ENCODE data around the gene TXNDC8. TPM values are rescaled to one million over a fixed set of nuclear protein-coding genes. Genes with fewer than 3 reads are reported as not detected.
"Not testable (repeated sequence)": the region's sequence is repeated elsewhere in the genome, so short reads cannot be mapped to it uniquely, and the experiment has no call there.

TXNDC8 gene
- total RNA-seq, 1 experiment from 2014 or later, result not detected

- DNase-seq (ENCODE audit: low read depth), result no peak
Measured at GRCh38 chr9:110328763-110329162, 8.9 kb downstream of the TXNDC8 start.

GRCh38 chr9:110327716-110328115 lies 9.9 kb downstream of the TXNDC8 start:
- no peak for DNase-seq (ENCODE audit: low read depth)

GRCh38 chr9:110323818-110324217 lies 13.8 kb downstream of the TXNDC8 start:
- DNase-seq (ENCODE audit: low read depth), result no peak

GRCh38 chr9:110320651-110321445 lies 16.8 kb downstream of the TXNDC8 start:
- DNase-seq (ENCODE audit: low read depth), result no peak

GRCh38 chr9:110319781-110320492 lies 17.7 kb downstream of the TXNDC8 start:
- DNase-seq (ENCODE audit: low read depth), result no peak

- no peak for DNase-seq (ENCODE audit: low read depth)
Measured at GRCh38 chr9:110317911-110318310, 19.8 kb downstream of the TXNDC8 start.

- no peak for DNase-seq (ENCODE audit: low read depth)
Measured at GRCh38 chr9:110316261-110317075, 21.2 kb downstream of the TXNDC8 start.

GRCh38 chr9:110311978-110312377 lies 25.7 kb downstream of the TXNDC8 start:
- DNase-seq (ENCODE audit: low read depth), result not testable (repeated sequence)

GRCh38 chr9:110309681-110310080 lies 28.0 kb downstream of the TXNDC8 start:
- no peak for DNase-seq (ENCODE audit: low read depth)

GRCh38 chr9:110308633-110309038 lies 29.0 kb downstream of the TXNDC8 start:
- no peak for DNase-seq (ENCODE audit: low read depth)

- DNase-seq (ENCODE audit: low read depth), result no peak
Measured at GRCh38 chr9:110307191-110307590, 30.5 kb downstream of the TXNDC8 start.

- peak; percentile 31 for DNase-seq (ENCODE audit: low read depth)
Measured at GRCh38 chr9:110303133-110303532, 34.5 kb downstream of the TXNDC8 start.

GRCh38 chr9:110298043-110298605 lies 39.5 kb downstream of the TXNDC8 start:
- no peak for DNase-seq (ENCODE audit: low read depth)

GRCh38 chr9:110293248-110293647 lies 44.4 kb downstream of the TXNDC8 start:
- DNase-seq (ENCODE audit: low read depth), result no peak

GRCh38 chr9:110291921-110292557 lies 45.6 kb downstream of the TXNDC8 start:
- no peak for DNase-seq (ENCODE audit: low read depth)

- DNase-seq (ENCODE audit: low read depth), result no peak
Measured at GRCh38 chr9:110290001-110290400, 47.7 kb downstream of the TXNDC8 start.

GRCh38 chr9:110288503-110288902 lies 49.2 kb downstream of the TXNDC8 start:
- DNase-seq (ENCODE audit: low read depth), result no peak

- no peak for DNase-seq (ENCODE audit: low read depth)
Measured at GRCh38 chr9:110287289-110287680, 50.4 kb downstream of the TXNDC8 start.

GRCh38 chr9:110284211-110284844 lies 53.3 kb downstream of the TXNDC8 start:
- DNase-seq (ENCODE audit: low read depth), result no peak

- DNase-seq (ENCODE audit: low read depth), result no peak
Measured at GRCh38 chr9:110283751-110284150, 53.9 kb downstream of the TXNDC8 start.

GRCh38 chr9:110282739-110283081 lies 55.0 kb downstream of the TXNDC8 start:
- DNase-seq (ENCODE audit: low read depth), result no peak

Data from LHCN-M2 (cell line).